Activated CD4-positive, alpha-beta T cell treated with anti-CD3 and anti-CD28 coated beads, Interleukin-2, amount 10 ng/mL, durations not matched to agents 24 days and 14 days (primary cell): Measurements from ENCODE around the gene CDC42BPB. TPM values are rescaled to one million over a fixed set of nuclear protein-coding genes. Genes with fewer than 3 reads are reported as not detected.

Experiments used
- DNase-seq: peaks from one replicate; pipeline ENCODE4 v3.0.0; 2022
- H3K27ac Mint-ChIP-seq: one replicate; pipeline ENCODE4 v1.8.0; 2022; ENCODE audit warnings: mild to moderate bottlenecking, mixed read lengths
- H3K27me3 Mint-ChIP-seq: one replicate; pipeline ENCODE4 v1.8.0; 2022; ENCODE audit warnings: mixed read lengths
- H3K36me3 Mint-ChIP-seq: one replicate; pipeline ENCODE4 v1.8.0; 2022; ENCODE audit warnings: low read depth, mild to moderate bottlenecking, mixed read lengths
- H3K4me1 Mint-ChIP-seq: one replicate; pipeline ENCODE4 v1.8.0; 2021; ENCODE audit warnings: mixed read lengths
- H3K4me3 Mint-ChIP-seq: one replicate; pipeline ENCODE4 v1.8.0; 2022; ENCODE audit warnings: mild to moderate bottlenecking, moderate library complexity, mixed read lengths
- H3K9me3 Mint-ChIP-seq: one replicate; pipeline ENCODE4 v1.8.0; 2021; ENCODE audit warnings: mixed read lengths
- intact Hi-C: fragments of 100-400 bp; cut with micrococcal nuclease; formaldehyde crosslinking; loops from one replicate; pipeline ENCODE4 v1.15.1; 2023
- total RNA-seq: library from RNA; stranded (reverse); gene quantifications from 2 replicates; pipeline ENCODE4 v1.2.3, GENCODE V29; 2022

The CDC42BPB gene
- total RNA-seq, 1 donor from 2014 or later, result 1.7 TPM

- H3K4me1 Mint-ChIP-seq, result no peaks in the 10 kb centered on the region
Measured at GRCh38 chr14:102965971-102966655, 91.2 kb downstream of the CDC42BPB start.

GRCh38 chr14:102965282-102965681 lies 92.1 kb downstream of the CDC42BPB start:
- H3K4me1 Mint-ChIP-seq, result no peaks in the 10 kb centered on the region

More at GRCh38 chr14:102965971-102966655, 91.2 kb downstream of the CDC42BPB start:
- DNase-seq, result no peak
- intact Hi-C loops, result no loop called here
- Mint-ChIP-seq H3K4me3 (no peak overlapping the region), H3K27me3 (no peaks in the 10 kb centered on the region), H3K9me3 (no peaks in the 10 kb centered on the region), H3K36me3 (no peaks in the 10 kb centered on the region), H3K27ac (no peak overlapping the region)

GRCh38 chr14:102964152-102964730 lies 93.1 kb downstream of the CDC42BPB start:
- Mint-ChIP-seq H3K4me1 (no peaks in the 10 kb centered on the region), H3K4me3 (no peak overlapping the region), H3K36me3 (no peaks in the 10 kb centered on the region)

More at GRCh38 chr14:102965282-102965681, 92.1 kb downstream of the CDC42BPB start:
- intact Hi-C loops, result no loop called here
- DNase-seq, result no peak
- Mint-ChIP-seq H3K9me3 (no peaks in the 10 kb centered on the region), H3K27ac (no peak overlapping the region), H3K36me3 (no peaks in the 10 kb centered on the region), H3K27me3 (no peaks in the 10 kb centered on the region), H3K4me3 (no peak overlapping the region)

GRCh38 chr14:102962111-102962627 lies 95.2 kb downstream of the CDC42BPB start:
- DNase-seq, result no peak
- H3K9me3 Mint-ChIP-seq, result no peaks in the 10 kb centered on the region
- H3K36me3 Mint-ChIP-seq, result no peaks in the 10 kb centered on the region
- no peaks in the 10 kb centered on the region for H3K4me1 Mint-ChIP-seq
- H3K27ac Mint-ChIP-seq, result no peak overlapping the region
- H3K4me3 Mint-ChIP-seq, result no peak overlapping the region
- H3K27me3 Mint-ChIP-seq, result no peaks in the 10 kb centered on the region
- intact Hi-C loops, result no loop called here

More at GRCh38 chr14:102964152-102964730, 93.1 kb downstream of the CDC42BPB start:
- Mint-ChIP-seq H3K27me3 (no peaks in the 10 kb centered on the region), H3K27ac (no peak overlapping the region), H3K9me3 (no peaks in the 10 kb centered on the region)
- no peak for DNase-seq
- intact Hi-C loops, result no loop called here

- Mint-ChIP-seq H3K27me3 (no peaks in the 10 kb centered on the region), H3K9me3 (no peaks in the 10 kb centered on the region), H3K4me1 (no peaks in the 10 kb centered on the region), H3K27ac (no peak overlapping the region), H3K36me3 (no peaks in the 10 kb centered on the region), H3K4me3 (no peak overlapping the region)
- no peak for DNase-seq
- intact Hi-C loops, result no loop called here
Measured at GRCh38 chr14:102958461-102958860, 98.9 kb downstream of the CDC42BPB start.

GRCh38 chr14:102957222-102957621 lies 100.1 kb downstream of the CDC42BPB start:
- H3K36me3 Mint-ChIP-seq, result no peaks in the 10 kb centered on the region
- H3K9me3 Mint-ChIP-seq, result no peaks in the 10 kb centered on the region
- DNase-seq, result no peak
- H3K27ac Mint-ChIP-seq, result no peak overlapping the region
- H3K27me3 Mint-ChIP-seq, result no peaks in the 10 kb centered on the region
- no peaks in the 10 kb centered on the region for H3K4me1 Mint-ChIP-seq
- intact Hi-C loops, result no loop called here
- H3K4me3 Mint-ChIP-seq, result no peak overlapping the region

- H3K27me3 Mint-ChIP-seq, result no peaks in the 10 kb centered on the region
- H3K9me3 Mint-ChIP-seq, result no peaks in the 10 kb centered on the region
- DNase-seq, result no peak
- H3K36me3 Mint-ChIP-seq, result no peaks in the 10 kb centered on the region
- intact Hi-C loops, result no loop called here
- H3K27ac Mint-ChIP-seq, result no peak overlapping the region
- H3K4me3 Mint-ChIP-seq, result no peak overlapping the region
- no peaks in the 10 kb centered on the region for H3K4me1 Mint-ChIP-seq
Measured at GRCh38 chr14:102955636-102956408, 101.5 kb downstream of the CDC42BPB start.

- Mint-ChIP-seq H3K9me3 (no peaks in the 10 kb centered on the region), H3K4me1 (peaks cover 4% of the 10 kb centered on the region), H3K4me3 (no peak overlapping the region), H3K27me3 (no peaks in the 10 kb centered on the region), H3K27ac (no peak overlapping the region), H3K36me3 (no peaks in the 10 kb centered on the region)
- no peak for DNase-seq
- intact Hi-C loops, result no loop called here
Measured at GRCh38 chr14:102954081-102954789, 103.1 kb downstream of the CDC42BPB start.

GRCh38 chr14:102953100-102953499 lies 104.2 kb downstream of the CDC42BPB start:
- Mint-ChIP-seq H3K9me3 (no peaks in the 10 kb centered on the region), H3K36me3 (no peaks in the 10 kb centered on the region), H3K4me1 (peaks cover 10% of the 10 kb centered on the region), H3K27ac (no peak overlapping the region), H3K4me3 (no peak overlapping the region), H3K27me3 (no peaks in the 10 kb centered on the region)
- intact Hi-C loops, result no loop called here
- no peak for DNase-seq

- no peak overlapping the region for H3K4me3 Mint-ChIP-seq
- H3K9me3 Mint-ChIP-seq, result no peaks in the 10 kb centered on the region
- H3K27ac Mint-ChIP-seq, result no peak overlapping the region
- no peak for DNase-seq
- no peaks in the 10 kb centered on the region for H3K36me3 Mint-ChIP-seq
- H3K4me1 Mint-ChIP-seq, result peaks cover 12% of the 10 kb centered on the region
- intact Hi-C loops, result no loop called here
- no peaks in the 10 kb centered on the region for H3K27me3 Mint-ChIP-seq
Measured at GRCh38 chr14:102952276-102952675, 105.1 kb downstream of the CDC42BPB start.

- Mint-ChIP-seq H3K27ac (no peak overlapping the region), H3K9me3 (no peaks in the 10 kb centered on the region), H3K4me1 (peaks cover 15% of the 10 kb centered on the region), H3K27me3 (no peaks in the 10 kb centered on the region), H3K36me3 (no peaks in the 10 kb centered on the region), H3K4me3 (no peak overlapping the region)
- DNase-seq, result no peak
- intact Hi-C loops, result no loop called here
Measured at GRCh38 chr14:102951799-102952198, 105.5 kb downstream of the CDC42BPB start.

- intact Hi-C loops, result no loop called here
- no peak overlapping the region for H3K4me3 Mint-ChIP-seq
- H3K27me3 Mint-ChIP-seq, result no peaks in the 10 kb centered on the region
- no peaks in the 10 kb centered on the region for H3K9me3 Mint-ChIP-seq
- peaks cover 19% of the 10 kb centered on the region for H3K4me1 Mint-ChIP-seq
- H3K27ac Mint-ChIP-seq, result no peak overlapping the region
- no peak for DNase-seq
- H3K36me3 Mint-ChIP-seq, result no peaks in the 10 kb centered on the region
Measured at GRCh38 chr14:102951034-102951433, 106.3 kb downstream of the CDC42BPB start.

GRCh38 chr14:102949801-102950451 lies 107.4 kb downstream of the CDC42BPB start:
- intact Hi-C loops, result no loop called here
- H3K4me3 Mint-ChIP-seq, result no peak overlapping the region
- H3K9me3 Mint-ChIP-seq, result no peaks in the 10 kb centered on the region
- H3K27me3 Mint-ChIP-seq, result no peaks in the 10 kb centered on the region
- no peak for DNase-seq
- peaks cover 19% of the 10 kb centered on the region for H3K4me1 Mint-ChIP-seq
- H3K36me3 Mint-ChIP-seq, result no peaks in the 10 kb centered on the region
- no peak overlapping the region for H3K27ac Mint-ChIP-seq
